GM12878 (cell line): ENCODE measurements around the gene KCTD6. TPM values are rescaled to one million over a fixed set of nuclear protein-coding genes. Genes with fewer than 3 reads are reported as not detected.

Experiments used
- ATAC-seq: fragments of 200-7000 bp; cut with Tn5 transposase; 3 replicates; pipeline ENCODE4 v1.9.1; 2020; ENCODE audit warnings: mild to moderate bottlenecking, moderate library complexity
- BruUV-seq: library from RNA; stranded (reverse); fragments of 400-500 nt; replicated peaks from 2 replicates; lab custom pipeline; 2021; lab: Mats Ljungman, UMichigan
- CTCF ChIA-PET: fragments of 300-600 bp; sonication (Branson Sonifier 250); formaldehyde crosslinking; extraction: SDS; loops from one replicate; lab custom pipeline; 2021; ENCODE audit warnings: inconsistent platforms; lab: Yijun Ruan, JAX
- POLR2A ChIA-PET: fragments of 350-600 bp; formaldehyde crosslinking; extraction: SDS; loops from one replicate; lab custom pipeline; 2021; ENCODE audit warnings: inconsistent platforms; lab: Charles Lee
- RAD21 ChIA-PET: fragments of 300-600 bp; sonication (Branson Sonifier 250); formaldehyde crosslinking; loops from one replicate; lab custom pipeline; 2023; ENCODE audit warnings: antibody characterized with exemption; ENCODE audit not compliant: unreplicated experiment; lab: Charles Lee
- SMC1A ChIA-PET: fragments of 300-600 bp; sonication (Branson Sonifier 250); formaldehyde crosslinking; loops from one replicate; lab custom pipeline; 2023; ENCODE audit not compliant: unreplicated experiment, uncharacterized antibody; lab: Charles Lee
- DNase-seq: peaks from one replicate; pipeline ENCODE4 v3.0.0-alpha.2; 2011; ENCODE audit warnings: low read depth, low spot score
- FAIRE-seq: peaks from 3 replicates; lab custom pipeline; 2011; peaks lifted over from hg19 to GRCh38; lab: Jason Lieb, UNC
- H2AFZ ChIP-seq: 2 replicates; pipeline ENCODE4 v1.6.0; 2011; ENCODE audit warnings: low read depth, low read length, control low read depth; ENCODE audit not compliant: control insufficient read depth
- H3K27ac ChIP-seq: 2 replicates; pipeline ENCODE4 v1.5.1; 2011; ENCODE audit warnings: control low read depth; ENCODE audit not compliant: control insufficient read depth, insufficient read depth
- H3K27me3 ChIP-seq, 2 experiments: replicated peaks in 1 of 2; 2 replicates each; pipeline versions ENCODE4 v1.6.0 to v1.6.1; 2011; ENCODE audit warnings: low read length in 1 of 2; ENCODE audit not compliant: control insufficient read depth in 2 of 2, insufficient read depth in 2 of 2
- H3K36me3 ChIP-seq, 2 experiments: 2 replicates each; pipeline ENCODE4 v1.5.1; 2011; ENCODE audit warnings: low read length in 1 of 2; ENCODE audit not compliant: control insufficient read depth in 2 of 2, insufficient read depth in 2 of 2
- H3K4me1 ChIP-seq: 2 replicates; pipeline ENCODE4 v1.6.1; 2011; ENCODE audit warnings: mild to moderate bottlenecking, low read length, moderate library complexity, mixed read lengths; ENCODE audit not compliant: control insufficient read depth, insufficient read depth
- H3K4me2 ChIP-seq: 2 replicates; pipeline ENCODE4 v1.6.0; 2011; ENCODE audit warnings: control low read depth; ENCODE audit not compliant: control insufficient read depth, insufficient read depth
- H3K4me3 ChIP-seq: fragments of 200-600 bp; sonication (generic); 2 replicates; pipeline ENCODE4 v1.5.1; 2016
- H3K79me2 ChIP-seq: 2 replicates; pipeline ENCODE4 v1.6.0; 2011; ENCODE audit warnings: low read length; ENCODE audit not compliant: control insufficient read depth, insufficient read depth
- H3K9ac ChIP-seq: 2 replicates; pipeline ENCODE4 v1.8.0; 2011; ENCODE audit warnings: low read length, control low read depth, mixed read lengths; ENCODE audit not compliant: control insufficient read depth, insufficient read depth
- H3K9me3 ChIP-seq: replicated peaks from 3 replicates; pipeline ENCODE4 v1.5.1; 2011; ENCODE audit warnings: mild to moderate bottlenecking, low read length; ENCODE audit not compliant: control insufficient read depth, insufficient read depth
- H4K20me1 ChIP-seq: 2 replicates; pipeline ENCODE4 v1.6.0; 2011; ENCODE audit not compliant: control insufficient read depth, insufficient read depth
- CHD2 ChIP-seq: IDR thresholded peaks from 2 replicates; pipeline ENCODE4 v1.6.1; 2011; ENCODE audit warnings: low read depth, low read length, improper control_type of control experiment, borderline replicate concordance
- EP300 ChIP-seq, 2 experiments: fragments of 150-350 bp in 1 of 2; IDR thresholded peaks; 2 replicates each; pipeline ENCODE4 v1.6.1; 2011 to 2012; ENCODE audit warnings: low read depth in 2 of 2, low read length in 2 of 2, borderline replicate concordance in 1 of 2, improper control_type of control experiment in 1 of 2, inconsistent platforms in 1 of 2; ENCODE audit not compliant: control insufficient read depth in 1 of 2
- ESRRA ChIP-seq: IDR thresholded peaks from 2 replicates; pipeline ENCODE4 v1.6.1; 2012; ENCODE audit warnings: mild to moderate bottlenecking, low read length, improper control_type of control experiment
- HCFC1 ChIP-seq: fragments of 150-350 bp; IDR thresholded peaks from 2 replicates; pipeline ENCODE4 v1.6.1; 2014; ENCODE audit warnings: low read length
- HDGF ChIP-seq: fragments of 450-650 bp; IDR thresholded peaks from 2 replicates; pipeline ENCODE4 v1.6.1; 2016; ENCODE audit warnings: antibody characterized with exemption
- KDM1A ChIP-seq: fragments of 200-600 bp; sonication (generic); IDR thresholded peaks from 2 replicates; pipeline ENCODE4 v1.6.1; 2016; ENCODE audit warnings: borderline replicate concordance
- POLR2AphosphoS2 ChIP-seq: IDR thresholded peaks from 2 replicates; pipeline ENCODE4 v1.6.1; 2011; ENCODE audit warnings: low read depth, mild to moderate bottlenecking, low read length, improper control_type of control experiment, moderate library complexity
- SMAD1 ChIP-seq: fragments of 450-650 bp; IDR thresholded peaks from 2 replicates; pipeline ENCODE4 v1.6.1; 2018; ENCODE audit warnings: mild to moderate bottlenecking, low read depth; ENCODE audit not compliant: partially characterized antibody
- SREBF1 ChIP-seq: IDR thresholded peaks from 2 replicates; pipeline ENCODE4 v1.6.1; 2012; ENCODE audit warnings: mild to moderate bottlenecking, low read length
- STAT1 ChIP-seq: fragments of 450-650 bp; conservative IDR thresholded peaks from 2 replicates; pipeline ENCODE4 v1.6.1; 2014; ENCODE audit warnings: antibody characterized with exemption, mild to moderate bottlenecking
- STAT3 ChIP-seq: IDR thresholded peaks from 2 replicates; pipeline ENCODE4 v1.6.1; 2011; ENCODE audit warnings: low read depth, low read length, improper control_type of control experiment
- TBL1XR1 ChIP-seq: IDR thresholded peaks from 2 replicates; pipeline ENCODE4 v1.6.1; 2012; ENCODE audit warnings: low read depth, low read length, improper control_type of control experiment
- ZNF207 ChIP-seq: fragments of 450-650 bp; IDR thresholded peaks from 2 replicates; pipeline ENCODE4 v1.6.1; 2014; ENCODE audit warnings: antibody characterized with exemption, mild to moderate bottlenecking, borderline replicate concordance
- ZNF384 ChIP-seq: IDR thresholded peaks from 2 replicates; pipeline ENCODE4 v1.6.1; 2012; ENCODE audit warnings: low read depth, mild to moderate bottlenecking, low read length, improper control_type of control experiment, borderline replicate concordance
- WGBS: methylation state at CpG from one replicate; pipeline ENCODE4 v1.1.6; 2016; ENCODE audit warnings: low lambda C conversion rate; ENCODE audit not compliant: insufficient replicate concordance, insufficient coverage; ENCODE audit errors: missing lambda C conversion rate; 5-methylcytosine and 5-hydroxymethylcytosine counted together
- in situ Hi-C: fragments of 300-500 bp; cut with MboI; formaldehyde crosslinking; loops from 9 replicates; pipeline ENCODE4 v1.14.3; 2018; ENCODE audit warnings: mixed read lengths
- intact Hi-C: fragments of 100-400 bp; cut with micrococcal nuclease; formaldehyde crosslinking; loops from one replicate; pipeline ENCODE4 v1.14.2; 2022; ENCODE audit not compliant: unreplicated experiment
- polyA plus RNA-seq, 11 experiments: library from polyadenylated mRNA; depleted of rRNA in 4 of 11; unstranded in 6 of 11; stranded (reverse) in 5 of 11; fragments of >200 nt; fragmentation: Nextera tagmentation in 4 of 11; fragmentation: Illumina TruSeq in 1 of 11; extraction: Ambion mirVana in 4 of 11; extraction: Trizol in 1 of 11; gene quantifications; 1 replicate in 1 of 11; 2 replicates in 10 of 11; pipeline versions ENCODE4 v1.2.1 to v1.2.3, GENCODE V29; 2011 to 2016; ENCODE audit warnings: inconsistent platforms in 2 of 11, missing spikeins in 2 of 11, low read depth in 1 of 11
- total RNA-seq, 4 experiments: library from RNA; depleted of rRNA in 3 of 4; stranded (reverse); fragments of >200 nt in 3 of 4; fragmentation: Illumina TruSeq in 1 of 4; extraction: Trizol in 1 of 4; gene quantifications; 2 replicates each; pipeline versions ENCODE4 v1.2.1 to v1.2.3, GENCODE V29; 2013 to 2021
- TF ChIP-seq, protein P1 (sequence below): fragments of 450-650 bp; IDR thresholded peaks from 2 replicates; pipeline ENCODE4 v1.6.1; 2018; ENCODE audit warnings: borderline replicate concordance, mild to moderate bottlenecking; ENCODE audit not compliant: partially characterized antibody
- TF ChIP-seq, protein P2 (sequence below): fragments of 450-650 bp; IDR thresholded peaks from 2 replicates; pipeline ENCODE4 v1.6.1; 2016; ENCODE audit warnings: mild to moderate bottlenecking, moderate library complexity, borderline replicate concordance
- TF ChIP-seq, protein P3 (sequence below): IDR thresholded peaks from 2 replicates; pipeline ENCODE4 v1.6.1; 2012; ENCODE audit warnings: low read depth, low read length, improper control_type of control experiment

KCTD6 gene
- total and polyA plus RNA-seq, 10 of the 15 experiments (the other 5 are each of a cell fraction or from before 2014, with no cell fraction given): 5.2 to 10.7 (median 8.7) TPM

DNA sequence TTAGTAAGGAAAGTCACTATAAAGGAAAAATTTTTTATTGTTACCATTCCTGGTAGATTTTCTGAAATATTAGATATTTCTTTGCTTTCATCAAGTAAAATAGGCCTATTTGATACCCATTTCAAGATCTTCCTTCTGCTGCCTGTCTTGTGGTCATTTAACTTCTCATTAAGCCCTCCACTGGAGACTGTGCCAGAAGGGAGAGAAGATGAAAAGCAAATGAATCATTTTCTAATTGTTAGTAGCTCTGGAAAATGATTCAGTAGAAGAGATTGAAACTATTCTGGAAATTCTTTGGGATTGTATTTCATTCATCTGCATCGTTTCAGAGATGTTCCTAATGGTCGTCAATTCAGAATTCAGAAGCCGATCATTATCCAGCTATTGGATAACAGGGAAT, 3.2 kb downstream of the KCTD6 start:
- POLR2A ChIA-PET: interaction anchor here (0.6 to 1.1 kb wide), 2 partner anchors 10 to 36 kb away, joined by 3 to 4 read pairs; no protein-coding TSS in a partner anchor
- Histone ChIP-seq H3K9me3 (no peaks in the 10 kb centered on the region), H3K27me3 (no peaks in the 10 kb centered on the region), H3K9ac (no peak overlapping the region), H3K4me2 (no peak overlapping the region), H3K36me3 (no peaks in the 10 kb centered on the region), H4K20me1 (no peaks in the 10 kb centered on the region), H3K4me1 (peaks cover 11% of the 10 kb centered on the region), H3K79me2 (peaks cover 3% of the 10 kb centered on the region), H2AFZ (no peak overlapping the region), H3K27ac (no peak overlapping the region), H3K4me3 (no peak overlapping the region)
- no peak for ATAC-seq
- no TSS peak for BruUV-seq
- WGBS: 90% methylated on average over 3 of the region's 3 CpGs
- DNase-seq: no peak
- RAD21 ChIA-PET: interaction anchor here (1.5 to 2.0 kb wide), 2 partner anchors 161 to 188 kb away, joined by 4 to 7 read pairs; partner anchors contain the start of genes HTD2 and RPP14
- intact Hi-C loops (no loop called here), in situ Hi-C loops (no loop called here)
- FAIRE-seq: no peak
- CTCF ChIA-PET: interaction anchor here (0.8 to 4.5 kb wide), 6 partner anchors 10 to 189 kb away, joined by 3 to 12 read pairs (median 6); partner anchors contain the start of genes HTD2 and RPP14
- SMC1A ChIA-PET: interaction anchor here (0.6 to 2.3 kb wide), 12 partner anchors 17 to 189 kb away, joined by 3 to 7 read pairs (median 4); partner anchors contain the start of genes HTD2 and RPP14
- no peak for TF ChIP-seq STAT1
- TF ChIP-seq ESRRA: no peak
- no peak for TF ChIP-seq SREBF1
- TF ChIP-seq, protein P1, sequence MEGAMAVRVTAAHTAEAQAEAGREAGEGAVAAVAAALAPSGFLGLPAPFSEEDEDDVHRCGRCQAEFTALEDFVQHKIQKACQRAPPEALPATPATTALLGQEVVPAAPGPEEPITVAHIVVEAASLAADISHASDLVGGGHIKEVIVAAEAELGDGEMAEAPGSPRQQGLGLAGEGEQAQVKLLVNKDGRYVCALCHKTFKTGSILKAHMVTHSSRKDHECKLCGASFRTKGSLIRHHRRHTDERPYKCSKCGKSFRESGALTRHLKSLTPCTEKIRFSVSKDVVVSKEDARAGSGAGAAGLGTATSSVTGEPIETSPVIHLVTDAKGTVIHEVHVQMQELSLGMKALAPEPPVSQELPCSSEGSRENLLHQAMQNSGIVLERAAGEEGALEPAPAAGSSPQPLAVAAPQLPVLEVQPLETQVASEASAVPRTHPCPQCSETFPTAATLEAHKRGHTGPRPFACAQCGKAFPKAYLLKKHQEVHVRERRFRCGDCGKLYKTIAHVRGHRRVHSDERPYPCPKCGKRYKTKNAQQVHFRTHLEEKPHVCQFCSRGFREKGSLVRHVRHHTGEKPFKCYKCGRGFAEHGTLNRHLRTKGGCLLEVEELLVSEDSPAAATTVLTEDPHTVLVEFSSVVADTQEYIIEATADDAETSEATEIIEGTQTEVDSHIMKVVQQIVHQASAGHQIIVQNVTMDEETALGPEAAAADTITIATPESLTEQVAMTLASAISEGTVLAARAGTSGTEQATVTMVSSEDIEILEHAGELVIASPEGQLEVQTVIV: no peak
- TF ChIP-seq TBL1XR1: no peak
- no peak for TF ChIP-seq EP300 (IDR thresholded peaks at IDR 0.05; ENCODE audit: borderline replicate concordance in 1 of 2, control insufficient read depth in 1 of 2, low read depth in 2 of 2, low read length in 2 of 2)
- no peak for TF ChIP-seq STAT3
- TF ChIP-seq POLR2AphosphoS2: no peak
- TF ChIP-seq ZNF207: no peak
- TF ChIP-seq, protein P2, sequence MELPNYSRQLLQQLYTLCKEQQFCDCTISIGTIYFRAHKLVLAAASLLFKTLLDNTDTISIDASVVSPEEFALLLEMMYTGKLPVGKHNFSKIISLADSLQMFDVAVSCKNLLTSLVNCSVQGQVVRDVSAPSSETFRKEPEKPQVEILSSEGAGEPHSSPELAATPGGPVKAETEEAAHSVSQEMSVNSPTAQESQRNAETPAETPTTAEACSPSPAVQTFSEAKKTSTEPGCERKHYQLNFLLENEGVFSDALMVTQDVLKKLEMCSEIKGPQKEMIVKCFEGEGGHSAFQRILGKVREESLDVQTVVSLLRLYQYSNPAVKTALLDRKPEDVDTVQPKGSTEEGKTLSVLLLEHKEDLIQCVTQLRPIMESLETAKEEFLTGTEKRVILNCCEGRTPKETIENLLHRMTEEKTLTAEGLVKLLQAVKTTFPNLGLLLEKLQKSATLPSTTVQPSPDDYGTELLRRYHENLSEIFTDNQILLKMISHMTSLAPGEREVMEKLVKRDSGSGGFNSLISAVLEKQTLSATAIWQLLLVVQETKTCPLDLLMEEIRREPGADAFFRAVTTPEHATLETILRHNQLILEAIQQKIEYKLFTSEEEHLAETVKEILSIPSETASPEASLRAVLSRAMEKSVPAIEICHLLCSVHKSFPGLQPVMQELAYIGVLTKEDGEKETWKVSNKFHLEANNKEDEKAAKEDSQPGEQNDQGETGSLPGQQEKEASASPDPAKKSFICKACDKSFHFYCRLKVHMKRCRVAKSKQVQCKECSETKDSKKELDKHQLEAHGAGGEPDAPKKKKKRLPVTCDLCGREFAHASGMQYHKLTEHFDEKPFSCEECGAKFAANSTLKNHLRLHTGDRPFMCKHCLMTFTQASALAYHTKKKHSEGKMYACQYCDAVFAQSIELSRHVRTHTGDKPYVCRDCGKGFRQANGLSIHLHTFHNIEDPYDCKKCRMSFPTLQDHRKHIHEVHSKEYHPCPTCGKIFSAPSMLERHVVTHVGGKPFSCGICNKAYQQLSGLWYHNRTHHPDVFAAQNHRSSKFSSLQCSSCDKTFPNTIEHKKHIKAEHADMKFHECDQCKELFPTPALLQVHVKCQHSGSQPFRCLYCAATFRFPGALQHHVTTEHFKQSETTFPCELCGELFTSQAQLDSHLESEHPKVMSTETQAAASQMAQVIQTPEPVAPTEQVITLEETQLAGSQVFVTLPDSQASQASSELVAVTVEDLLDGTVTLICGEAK: no peak
- TF ChIP-seq SMAD1: no peak
- TF ChIP-seq HDGF: no peak
- TF ChIP-seq CHD2: no peak
- TF ChIP-seq, protein P3, sequence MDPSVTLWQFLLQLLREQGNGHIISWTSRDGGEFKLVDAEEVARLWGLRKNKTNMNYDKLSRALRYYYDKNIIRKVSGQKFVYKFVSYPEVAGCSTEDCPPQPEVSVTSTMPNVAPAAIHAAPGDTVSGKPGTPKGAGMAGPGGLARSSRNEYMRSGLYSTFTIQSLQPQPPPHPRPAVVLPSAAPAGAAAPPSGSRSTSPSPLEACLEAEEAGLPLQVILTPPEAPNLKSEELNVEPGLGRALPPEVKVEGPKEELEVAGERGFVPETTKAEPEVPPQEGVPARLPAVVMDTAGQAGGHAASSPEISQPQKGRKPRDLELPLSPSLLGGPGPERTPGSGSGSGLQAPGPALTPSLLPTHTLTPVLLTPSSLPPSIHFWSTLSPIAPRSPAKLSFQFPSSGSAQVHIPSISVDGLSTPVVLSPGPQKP: no peak
- TF ChIP-seq HCFC1: no peak
- no peak for TF ChIP-seq KDM1A
- no peak for TF ChIP-seq ZNF384
